Activated naive CD4-positive, alpha-beta T cell treated with anti-CD3 and anti-CD28 coated beads for 36 hours (primary cell): ENCODE data around the gene RAB11FIP5. TPM values are rescaled to one million over a fixed set of nuclear protein-coding genes. Genes with fewer than 3 reads are reported as not detected.

ENCODE experiments used
- CTCF ChIA-PET: fragments of 350-600 bp; sonication (Branson Sonifier 250); formaldehyde crosslinking; loops from one replicate; lab custom pipeline; 2021; ENCODE audit warnings: antibody characterized with exemption; lab: Charles Lee
- DNase-seq: peaks from one replicate; pipeline ENCODE4 v3.0.0-alpha.2; 2020
- H3K27ac Mint-ChIP-seq: one replicate; pipeline ENCODE4 v1.8.0; 2021; ENCODE audit warnings: mild to moderate bottlenecking, mixed read lengths
- H3K27me3 Mint-ChIP-seq: one replicate; pipeline ENCODE4 v1.8.0; 2021; ENCODE audit warnings: low read depth, mixed read lengths
- H3K36me3 Mint-ChIP-seq: one replicate; pipeline ENCODE4 v1.8.0; 2021; ENCODE audit warnings: low read depth, mixed read lengths
- H3K4me1 Mint-ChIP-seq: one replicate; pipeline ENCODE4 v1.8.0; 2021; ENCODE audit warnings: low read depth, mixed read lengths
- H3K4me3 Mint-ChIP-seq: one replicate; pipeline ENCODE4 v1.8.0; 2021; ENCODE audit warnings: mild to moderate bottlenecking, moderate library complexity, mixed read lengths
- H3K9me3 Mint-ChIP-seq: one replicate; pipeline ENCODE4 v1.8.0; 2021; ENCODE audit warnings: mixed read lengths
- intact Hi-C: fragments of 100-400 bp; cut with micrococcal nuclease; formaldehyde crosslinking; loops from one replicate; pipeline ENCODE4 v1.15.1; 2023
- total RNA-seq, 2 experiments: library from RNA; stranded (reverse); gene quantifications; one replicate each; pipeline ENCODE4 v1.2.3, GENCODE V29; 2021

Gene RAB11FIP5
- total RNA-seq, 2 experiments from 2014 or later: 7.3 to 7.4 TPM

- Mint-ChIP-seq H3K27ac (no peak overlapping the region), H3K4me1 (no peaks in the 10 kb centered on the region), H3K36me3 (no peaks in the 10 kb centered on the region), H3K9me3 (no peaks in the 10 kb centered on the region), H3K4me3 (no peak overlapping the region), H3K27me3 (no peaks in the 10 kb centered on the region)
- no peak for DNase-seq
- intact Hi-C loops: no loop called here
- CTCF ChIA-PET: interaction anchor here (0.8 kb wide), 1 partner anchor 70 kb away, joined by 3 read pairs; no protein-coding TSS in a partner anchor
Measured at GRCh38 chr2:73091696-73092095, 21.1 kb downstream of the RAB11FIP5 start.

GRCh38 chr2:73091164-73091563 is 21.6 kb downstream of the RAB11FIP5 start:
- no peaks in the 10 kb centered on the region for H3K27me3 Mint-ChIP-seq
- H3K27ac Mint-ChIP-seq: no peak overlapping the region
- no peaks in the 10 kb centered on the region for H3K36me3 Mint-ChIP-seq
- no peaks in the 10 kb centered on the region for H3K4me1 Mint-ChIP-seq
- CTCF ChIA-PET: no interaction called here
- no peak for DNase-seq
- no peaks in the 10 kb centered on the region for H3K9me3 Mint-ChIP-seq
- H3K4me3 Mint-ChIP-seq: no peak overlapping the region
- intact Hi-C loops: no loop called here

- no peaks in the 10 kb centered on the region for H3K36me3 Mint-ChIP-seq
- H3K27me3 Mint-ChIP-seq: no peaks in the 10 kb centered on the region
- intact Hi-C loops: no loop called here
- H3K4me1 Mint-ChIP-seq: no peaks in the 10 kb centered on the region
- no peak overlapping the region for H3K4me3 Mint-ChIP-seq
- DNase-seq: no peak
- no peak overlapping the region for H3K27ac Mint-ChIP-seq
- CTCF ChIA-PET: interaction anchor here (0.6 to 6.6 kb wide), 5 partner anchors 62 to 202 kb away, joined by 3 to 75 read pairs (median 3); partner anchors contain the start of gene SPR
- no peaks in the 10 kb centered on the region for H3K9me3 Mint-ChIP-seq
Measured at GRCh38 chr2:73089270-73090030, 23.3 kb downstream of the RAB11FIP5 start.

- CTCF ChIA-PET: interaction anchor here (0.9 to 6.6 kb wide), 4 partner anchors 67 to 201 kb away, joined by 3 to 75 read pairs (median 3); partner anchors contain the start of gene SPR
- no peaks in the 10 kb centered on the region for H3K4me1 Mint-ChIP-seq
- H3K27ac Mint-ChIP-seq: no peak overlapping the region
- H3K9me3 Mint-ChIP-seq: no peaks in the 10 kb centered on the region
- H3K27me3 Mint-ChIP-seq: no peaks in the 10 kb centered on the region
- no peaks in the 10 kb centered on the region for H3K36me3 Mint-ChIP-seq
- no peak overlapping the region for H3K4me3 Mint-ChIP-seq
- DNase-seq: no peak
- intact Hi-C loops: no loop called here
Measured at GRCh38 chr2:73088703-73089102, 24.0 kb downstream of the RAB11FIP5 start.

- Mint-ChIP-seq H3K9me3 (no peaks in the 10 kb centered on the region), H3K36me3 (no peaks in the 10 kb centered on the region), H3K27me3 (no peaks in the 10 kb centered on the region), H3K27ac (no peak overlapping the region), H3K4me1 (no peaks in the 10 kb centered on the region), H3K4me3 (no peak overlapping the region)
- CTCF ChIA-PET: interaction anchor here (1.2 to 6.6 kb wide), 3 partner anchors 67 to 195 kb away, joined by 3 to 75 read pairs (median 17); no protein-coding TSS in a partner anchor
- intact Hi-C loops: no loop called here
- DNase-seq: no peak
Measured at GRCh38 chr2:73088211-73088610, 24.5 kb downstream of the RAB11FIP5 start.

GRCh38 chr2:73087311-73087710 is 25.4 kb downstream of the RAB11FIP5 start:
- intact Hi-C loops: no loop called here
- Mint-ChIP-seq H3K9me3 (no peaks in the 10 kb centered on the region), H3K36me3 (no peaks in the 10 kb centered on the region), H3K27ac (no peak overlapping the region), H3K4me3 (no peak overlapping the region), H3K27me3 (no peaks in the 10 kb centered on the region), H3K4me1 (no peaks in the 10 kb centered on the region)
- DNase-seq: no peak
- CTCF ChIA-PET: interaction anchor here (0.6 to 6.6 kb wide), 9 partner anchors 8 to 324 kb away, joined by 3 to 75 read pairs (median 14); no protein-coding TSS in a partner anchor

- Mint-ChIP-seq H3K27ac (no peak overlapping the region), H3K36me3 (no peaks in the 10 kb centered on the region), H3K4me3 (no peak overlapping the region), H3K9me3 (no peaks in the 10 kb centered on the region), H3K4me1 (no peaks in the 10 kb centered on the region), H3K27me3 (no peaks in the 10 kb centered on the region)
- CTCF ChIA-PET: interaction anchor here (0.5 to 6.6 kb wide), 24 partner anchors 8 to 195 kb away, joined by 3 to 75 read pairs (median 4); no protein-coding TSS in a partner anchor
- intact Hi-C loops: loop anchor here (1.0 to 2.0 kb wide), 6 partner anchors 71 to 193 kb away; no protein-coding TSS in a partner anchor
- peak; percentile 90 for DNase-seq
Measured at GRCh38 chr2:73085691-73086090, 27.1 kb downstream of the RAB11FIP5 start.

- Mint-ChIP-seq H3K27me3 (no peaks in the 10 kb centered on the region), H3K27ac (no peak overlapping the region), H3K4me1 (no peaks in the 10 kb centered on the region), H3K4me3 (no peak overlapping the region), H3K36me3 (no peaks in the 10 kb centered on the region), H3K9me3 (no peaks in the 10 kb centered on the region)
- no peak for DNase-seq
- CTCF ChIA-PET: interaction anchor here (0.7 to 6.6 kb wide), 17 partner anchors 11 to 208 kb away, joined by 3 to 75 read pairs (median 4); partner anchors contain the start of gene EGR4
- intact Hi-C loops: loop anchor here (1.0 to 2.0 kb wide), 5 partner anchors 71 to 192 kb away; no protein-coding TSS in a partner anchor
Measured at GRCh38 chr2:73084971-73085370, 27.8 kb downstream of the RAB11FIP5 start.

- CTCF ChIA-PET: interaction anchor here (1.0 to 6.6 kb wide), 11 partner anchors 12 to 209 kb away, joined by 3 to 75 read pairs (median 10); partner anchors contain the start of gene EGR4
- Mint-ChIP-seq H3K9me3 (no peaks in the 10 kb centered on the region), H3K36me3 (no peaks in the 10 kb centered on the region), H3K4me1 (no peaks in the 10 kb centered on the region), H3K27me3 (no peaks in the 10 kb centered on the region), H3K27ac (no peak overlapping the region), H3K4me3 (no peak overlapping the region)
- intact Hi-C loops: loop anchor here (2.0 kb wide), 2 partner anchors 91 to 191 kb away; no protein-coding TSS in a partner anchor
- DNase-seq: no peak
Measured at GRCh38 chr2:73083886-73084800, 28.6 kb downstream of the RAB11FIP5 start.

GRCh38 chr2:73082523-73083410 is 30.0 kb downstream of the RAB11FIP5 start:
- H3K36me3 Mint-ChIP-seq: no peaks in the 10 kb centered on the region
- CTCF ChIA-PET: interaction anchor here (4.8 kb wide), 1 partner anchor 94 kb away, joined by 45 read pairs; no protein-coding TSS in a partner anchor
- no peaks in the 10 kb centered on the region for H3K9me3 Mint-ChIP-seq
- no peak for DNase-seq
- H3K4me1 Mint-ChIP-seq: no peaks in the 10 kb centered on the region
- intact Hi-C loops: no loop called here
- no peak overlapping the region for H3K27ac Mint-ChIP-seq
- no peaks in the 10 kb centered on the region for H3K27me3 Mint-ChIP-seq
- no peak overlapping the region for H3K4me3 Mint-ChIP-seq

- Mint-ChIP-seq H3K36me3 (no peaks in the 10 kb centered on the region), H3K4me3 (no peak overlapping the region), H3K9me3 (no peaks in the 10 kb centered on the region), H3K27ac (no peak overlapping the region), H3K27me3 (no peaks in the 10 kb centered on the region), H3K4me1 (no peaks in the 10 kb centered on the region)
- intact Hi-C loops: no loop called here
- no peak for DNase-seq
- CTCF ChIA-PET: interaction anchor here (0.8 kb wide), 1 partner anchor 82 kb away, joined by 3 read pairs; no protein-coding TSS in a partner anchor
Measured at GRCh38 chr2:73081181-73081671, 31.5 kb downstream of the RAB11FIP5 start.
